NCI-H510A treated with DMSO at 0.1 percent for 48 hours (cell line): ENCODE results near the gene PRPH2.
"Not testable (repeated sequence)": the region's sequence is repeated elsewhere in the genome, so short reads cannot be mapped to it uniquely, and the experiment has no call there.

Experiments used
- DNase-seq: peaks from one replicate; lab custom pipeline; 2025; lab: John Stamatoyannopoulos, UW

Gene PRPH2

DNA sequence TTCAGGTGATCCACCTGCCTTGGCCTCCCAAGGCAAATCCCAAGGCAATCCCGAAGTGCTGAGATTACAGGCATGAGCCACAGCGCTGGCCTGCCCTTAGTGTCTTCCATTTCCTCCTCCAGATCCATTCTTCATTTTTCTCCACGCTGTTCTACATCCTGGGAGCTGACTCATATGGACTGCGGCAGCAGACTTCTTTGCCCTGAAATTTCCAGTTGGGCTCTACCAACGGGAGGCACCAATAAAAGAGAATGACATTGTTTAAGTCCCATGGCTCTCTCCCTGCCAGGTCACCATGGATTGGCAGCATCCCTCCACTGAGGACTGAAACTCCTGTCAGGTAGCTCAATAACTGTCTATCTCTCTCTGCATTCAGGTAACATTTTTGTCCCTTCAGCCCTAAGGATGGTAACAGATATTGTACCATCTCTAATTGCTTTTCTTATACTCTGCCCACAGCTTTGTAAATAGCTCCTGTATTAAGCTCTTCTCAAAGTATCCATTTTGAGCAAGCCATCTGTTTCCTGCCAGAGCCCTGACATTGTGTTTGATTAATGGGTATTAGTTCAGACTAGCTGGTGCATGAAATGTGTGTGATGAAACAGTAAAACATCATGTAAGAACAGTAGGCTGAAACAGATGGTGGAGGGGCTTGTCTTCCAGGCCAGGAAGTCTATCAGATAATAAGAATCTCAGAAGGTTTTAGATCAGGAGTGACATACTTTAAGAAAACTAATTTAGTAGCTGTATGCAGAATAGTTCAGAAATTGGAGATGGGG lies 19.9 kb upstream of the PRPH2 start:
- peak; percentile 91 for DNase-seq

- DNase-seq, result no peak
These were observed 18.3 kb upstream of the PRPH2 start for GRCh38 chr6:42740725-42741124.

DNA sequence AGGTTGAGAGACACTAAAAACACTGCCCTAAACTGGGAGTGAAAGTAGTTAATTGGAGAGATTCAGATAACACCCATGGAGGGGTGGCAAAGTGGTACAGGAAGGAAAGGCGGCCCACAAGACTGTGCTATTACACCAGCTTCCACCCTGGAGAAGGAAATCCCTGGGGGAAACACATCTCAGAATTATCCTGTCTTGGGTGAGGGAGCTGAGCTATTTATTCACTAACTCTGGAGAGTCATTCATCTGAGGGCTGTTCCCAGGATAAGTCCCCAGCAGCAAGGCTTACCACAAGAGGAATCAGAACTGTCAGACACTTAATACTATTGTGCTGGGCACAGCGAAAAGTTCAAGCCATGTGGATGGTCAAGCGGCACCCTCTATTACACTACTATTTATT lies 13.6 kb upstream of the PRPH2 start:
- DNase-seq, result no peak

DNA sequence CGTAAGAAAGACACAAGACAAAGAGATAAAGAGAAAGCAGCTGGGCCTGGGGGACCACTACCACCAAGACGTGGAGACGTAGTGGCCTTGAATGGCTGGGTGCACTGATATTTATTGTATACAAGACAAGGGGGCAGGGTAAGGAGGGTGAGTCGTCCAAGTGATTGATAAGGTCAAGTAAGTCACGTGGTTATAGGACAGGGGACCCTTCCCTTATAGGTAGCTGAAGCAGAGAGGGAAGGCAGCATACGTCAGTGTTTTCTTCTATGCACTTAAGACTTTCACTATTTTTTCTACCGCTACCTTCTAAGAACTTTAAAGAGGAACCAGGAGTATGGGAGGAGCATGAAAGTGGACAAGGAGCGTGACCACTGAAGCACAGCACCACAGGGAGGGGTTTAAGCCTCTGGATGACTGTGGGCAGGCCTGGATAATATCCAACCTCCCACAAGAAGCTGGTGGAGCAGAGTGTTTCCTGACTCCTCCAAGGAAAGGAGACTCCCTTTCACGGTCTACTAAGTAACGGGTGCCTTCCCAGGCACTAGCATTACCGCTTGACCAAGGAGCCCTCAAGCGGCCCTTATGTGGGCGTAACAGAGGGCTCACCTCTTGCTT lies 11.6 kb upstream of the PRPH2 start:
- DNase-seq, result not testable (repeated sequence)

GRCh38 chr6:42729731-42730130 lies 7.3 kb upstream of the PRPH2 start:
- DNase-seq, result no peak

GRCh38 chr6:42727627-42728026 lies 5.2 kb upstream of the PRPH2 start:
- no peak for DNase-seq

DNA sequence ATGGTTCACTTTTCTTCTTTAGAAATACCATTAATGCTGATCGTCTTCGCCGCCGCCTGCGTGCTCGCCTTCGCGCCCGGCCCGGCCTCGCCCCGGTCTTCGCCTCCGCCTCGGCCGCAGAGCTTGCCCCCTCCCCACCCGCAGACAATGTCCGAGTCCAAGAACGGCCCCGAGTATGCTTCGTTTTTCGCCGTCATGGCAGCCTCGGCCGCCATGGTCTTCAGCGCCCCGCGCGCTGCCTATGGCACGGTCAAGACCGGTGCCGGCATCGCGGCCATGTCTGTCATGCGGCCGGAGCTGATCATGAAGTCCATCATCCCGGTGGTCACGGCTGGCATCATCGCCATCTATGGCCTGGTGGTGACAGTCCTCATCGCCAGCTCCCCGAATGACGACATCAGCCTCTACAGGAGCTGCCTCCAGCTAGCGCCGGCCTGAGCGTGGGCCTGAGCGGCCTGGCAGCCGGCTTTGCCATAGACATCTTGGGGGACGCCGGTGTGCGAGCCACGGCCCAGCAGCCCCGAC lies 4.8 kb upstream of the PRPH2 start:
- no peak for DNase-seq

- DNase-seq, result peak; percentile 92
These were observed 4.2 kb upstream of the PRPH2 start for GRCh38 chr6:42726485-42727086.

DNA sequence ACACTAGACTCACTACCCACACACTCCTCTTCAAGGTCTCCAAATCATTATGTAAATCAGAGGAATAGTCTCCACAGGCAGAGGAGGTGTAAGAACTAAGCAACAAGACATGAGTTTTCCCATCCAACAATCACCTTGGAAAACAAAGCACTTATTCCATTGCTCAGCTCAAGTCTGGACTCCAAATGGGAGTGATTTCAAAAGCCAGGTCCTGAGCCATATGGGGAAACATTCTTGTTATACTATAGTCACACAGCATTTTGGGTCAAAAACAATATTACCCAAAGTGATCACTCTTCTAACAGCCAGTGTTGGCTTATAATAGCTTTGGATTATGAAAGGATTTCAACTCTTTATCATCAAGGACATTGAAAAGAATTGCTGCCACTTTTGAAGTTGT lies 3.6 kb upstream of the PRPH2 start:
- no peak for DNase-seq

GRCh38 chr6:42724825-42725224 lies 2.4 kb upstream of the PRPH2 start:
- DNase-seq, result no peak

DNA sequence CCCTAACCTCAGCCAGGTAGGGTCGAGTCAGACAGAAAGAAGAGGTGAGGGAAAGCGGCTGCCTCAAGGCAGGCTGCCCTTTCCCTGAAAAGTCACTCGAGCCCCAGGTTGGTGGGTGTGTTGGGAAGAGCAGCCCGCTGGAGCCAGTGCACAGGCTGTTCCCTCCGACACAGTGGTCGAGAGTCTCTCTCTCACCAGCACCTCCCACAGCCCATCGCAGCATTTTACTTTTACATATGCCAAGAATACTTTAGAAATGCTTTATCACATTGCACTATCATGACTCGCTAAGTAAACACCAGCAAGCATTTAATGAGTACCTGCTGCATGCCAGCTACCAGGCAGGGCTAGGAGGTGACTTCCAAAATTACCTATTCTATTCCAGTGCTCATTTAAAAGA lies 1.7 kb downstream of the PRPH2 start:
- DNase-seq, result no peak

DNA sequence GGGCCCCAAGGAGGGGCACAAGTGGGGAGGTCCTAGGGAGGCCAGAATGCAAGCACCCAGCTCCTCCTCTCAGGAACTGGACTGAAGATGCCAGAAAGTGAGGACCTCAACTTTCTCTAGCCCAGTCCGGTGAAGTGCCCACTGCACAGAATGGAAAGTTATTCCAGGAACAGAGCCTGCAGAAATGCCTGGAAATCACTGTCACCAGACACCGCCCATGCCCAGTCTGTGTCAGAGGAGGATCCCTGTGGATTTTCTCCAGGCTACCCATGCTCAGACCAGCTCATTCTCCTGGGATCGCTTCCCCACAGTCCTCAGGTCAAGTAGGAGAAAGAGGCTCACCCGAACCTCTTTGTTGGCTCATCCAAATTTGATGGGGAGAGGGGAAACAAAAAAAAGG lies 6.5 kb downstream of the PRPH2 start:
- no peak for DNase-seq

- DNase-seq, result no peak
These were observed 8.2 kb downstream of the PRPH2 start for GRCh38 chr6:42714098-42714761.

GRCh38 chr6:42711930-42712329 lies 10.5 kb downstream of the PRPH2 start:
- no peak for DNase-seq

DNA sequence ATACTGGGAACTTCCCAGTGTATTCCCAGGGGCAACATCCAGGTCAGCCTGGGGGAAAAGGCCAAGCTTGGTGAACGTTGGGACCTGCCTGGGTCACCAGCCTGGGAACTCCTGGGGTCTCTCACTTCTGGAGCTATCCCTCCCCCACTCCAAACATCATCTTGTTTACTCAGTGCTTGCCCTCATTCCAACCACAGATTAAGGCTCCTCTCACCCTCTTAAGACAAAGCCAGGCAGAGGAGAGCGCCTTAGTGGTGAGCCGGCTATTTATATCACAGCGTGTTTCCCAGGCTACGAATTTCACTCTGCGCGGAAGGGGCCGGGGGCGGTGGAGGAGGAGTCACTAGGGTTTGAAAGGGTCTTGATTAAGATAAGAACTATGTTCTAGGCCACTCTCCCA lies 12.1 kb downstream of the PRPH2 start:
- DNase-seq, result no peak

DNA sequence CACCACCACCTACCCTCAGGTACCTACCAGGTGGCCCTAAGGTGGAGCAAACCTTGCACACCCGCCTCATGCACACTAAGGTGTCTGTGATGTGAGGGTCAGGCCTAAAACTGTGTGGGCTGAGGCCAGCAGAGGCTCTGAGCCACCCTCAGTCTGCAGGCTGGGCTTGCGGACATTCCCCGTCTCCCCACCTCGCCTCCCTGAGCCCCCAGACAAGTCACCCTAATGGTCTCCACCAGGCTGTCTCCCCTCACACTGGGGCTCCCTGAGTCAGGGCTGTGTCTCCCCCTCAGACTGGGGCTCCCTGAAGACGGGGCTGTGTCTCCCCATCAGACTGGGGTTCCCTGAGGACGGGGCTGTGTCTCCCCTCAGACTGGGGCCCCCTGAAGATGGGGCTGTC lies 12.5 kb downstream of the PRPH2 start:
- no peak for DNase-seq

DNA sequence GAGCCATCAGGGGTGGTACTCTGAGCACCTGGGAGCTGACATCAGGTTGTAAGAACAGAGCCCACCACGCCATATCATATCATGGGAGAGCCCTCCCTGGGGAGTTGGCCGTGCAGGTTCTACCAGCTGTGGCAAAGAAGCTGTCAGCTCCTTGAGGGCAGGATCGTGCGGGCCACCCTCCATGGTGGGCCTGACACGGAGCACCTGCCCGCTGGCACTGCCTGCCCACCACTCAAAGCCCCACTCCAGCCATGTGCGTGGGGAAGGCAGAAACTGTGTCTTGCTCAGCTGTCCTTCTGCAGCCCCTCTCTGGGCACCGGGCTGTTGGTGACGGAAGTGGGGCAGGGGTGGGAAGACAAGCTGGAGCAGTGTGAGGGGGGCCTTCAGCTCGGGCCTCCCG lies 14.3 kb downstream of the PRPH2 start:
- no peak for DNase-seq

GRCh38 chr6:42707595-42707994 lies 14.8 kb downstream of the PRPH2 start:
- DNase-seq, result no peak

DNA sequence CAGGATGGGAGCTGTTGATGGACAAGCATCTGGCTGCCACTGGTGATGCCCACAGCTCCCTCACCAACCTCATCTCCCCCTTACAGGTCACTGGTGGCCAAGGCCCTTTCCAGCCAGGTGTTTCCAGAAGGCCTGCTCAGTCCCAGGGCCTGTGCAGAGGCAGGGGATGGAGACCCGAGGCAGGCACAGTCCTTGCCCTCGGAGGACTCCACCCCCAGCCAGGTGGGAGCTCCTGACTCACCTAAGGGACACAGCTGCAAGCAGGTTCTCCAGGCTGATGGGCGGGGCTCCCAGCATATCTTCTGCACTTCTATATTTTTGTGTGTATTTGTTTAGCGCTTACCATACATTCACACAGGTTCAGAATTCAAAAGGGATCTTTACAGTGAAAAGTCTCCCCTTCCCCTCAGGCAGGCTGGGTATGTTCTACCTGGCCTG lies 17.4 kb downstream of the PRPH2 start:
- peak; percentile 92 for DNase-seq

DNA sequence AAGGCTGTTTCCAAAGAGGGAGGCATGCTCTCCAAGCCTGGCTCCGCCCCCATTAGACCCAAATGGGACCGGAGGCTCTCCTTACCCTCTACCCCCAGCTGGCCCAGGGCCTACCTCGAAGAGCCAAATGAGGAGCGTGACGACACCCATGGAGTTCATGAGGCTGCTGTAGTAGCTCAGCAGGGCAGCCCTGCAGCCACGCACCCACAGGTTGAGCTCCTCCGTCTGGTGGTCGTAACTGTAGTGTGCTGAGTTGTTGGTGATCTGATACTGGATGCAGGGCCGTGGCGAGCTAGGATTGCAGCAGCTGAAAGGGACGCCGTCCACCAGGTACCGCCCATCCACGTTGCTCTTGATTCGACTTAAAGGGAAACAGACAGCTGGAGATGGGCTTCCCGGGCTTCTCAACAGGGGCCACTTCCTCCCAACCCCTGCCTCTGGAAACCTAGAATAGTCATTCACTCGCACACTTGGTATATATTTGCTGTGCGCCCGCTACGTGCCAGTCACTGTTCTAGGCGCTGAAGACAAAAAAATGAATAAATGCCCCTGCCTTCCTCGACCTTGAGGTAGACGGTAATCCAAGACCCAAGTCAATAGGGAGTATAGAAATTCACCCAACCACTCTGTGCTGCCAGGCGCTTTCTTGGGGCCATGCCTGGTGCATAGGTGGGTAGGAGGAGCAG lies 18.0 kb downstream of the PRPH2 start:
- peak; percentile 96 for DNase-seq

DNA sequence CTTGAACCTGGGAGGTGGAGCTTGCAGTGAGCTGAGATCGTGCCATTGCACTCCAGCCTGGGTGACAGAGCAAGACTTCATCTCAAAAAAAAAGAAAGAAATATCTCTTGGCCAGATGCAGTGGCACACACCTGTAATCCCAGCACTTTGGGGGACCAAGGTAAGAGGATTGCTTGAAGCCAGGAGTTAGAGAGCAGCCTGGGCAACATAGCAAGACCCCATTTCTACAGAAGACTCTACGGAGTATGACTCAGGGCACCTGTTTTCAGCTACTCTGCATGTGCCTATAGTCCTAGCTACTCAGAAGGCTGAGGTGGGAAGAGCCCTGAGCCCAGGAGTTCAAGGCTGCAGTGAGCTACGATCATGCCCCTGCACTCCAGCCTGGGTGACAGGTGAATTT lies 19.6 kb downstream of the PRPH2 start:
- not testable (repeated sequence) for DNase-seq

- no peak for DNase-seq
These were observed 20.2 kb downstream of the PRPH2 start for GRCh38 chr6:42702200-42702599.
